GM12873 (cell line): Measurements from ENCODE around the gene MMADHC.

Experiments
- CTCF ChIP-seq: IDR thresholded peaks from 2 replicates; pipeline ENCODE4 v1.5.1; 2012; ENCODE audit warnings: low read depth, mild to moderate bottlenecking, moderate library complexity, low read length, control low read depth; ENCODE audit not compliant: insufficient read depth; ENCODE audit errors: missing control alignments

Gene MMADHC

GRCh38 chr2:149603248-149603647 lies 15.7 kb upstream of the MMADHC start:
- TF ChIP-seq CTCF: no peak

- no peak for TF ChIP-seq CTCF
These were observed 13.7 kb upstream of the MMADHC start for GRCh38 chr2:149601141-149601796.

GRCh38 chr2:149597668-149598326 lies 10.2 kb upstream of the MMADHC start:
- TF ChIP-seq CTCF: peak; percentile 83

- TF ChIP-seq CTCF: no peak
These were observed 9.6 kb upstream of the MMADHC start for GRCh38 chr2:149597050-149597667.

- TF ChIP-seq CTCF: no peak
These were observed 8.9 kb upstream of the MMADHC start for GRCh38 chr2:149596471-149596870.

- TF ChIP-seq CTCF: peak; percentile 13
These were observed 7.7 kb upstream of the MMADHC start for GRCh38 chr2:149595056-149595963.
